Body of pancreas (tissue), 4 donors: ENCODE measurements around the gene BCL11B. TPM values are rescaled to one million over a fixed set of nuclear protein-coding genes. Genes with fewer than 3 reads are reported as not detected.

Experiments
- ATAC-seq: fragments of 150-250 bp; one replicate; pipeline ENCODE4 v1.9.1; 2016
- DNase-seq, 4 donors: peaks; one replicate each; pipeline ENCODE4 v3.0.0-alpha.2; 2019
- H3K27ac ChIP-seq, 4 donors: fragments of 200-600 bp; sonication (generic); 1 replicate in 3 of 4; 2 replicates in 1 of 4; pipeline versions ENCODE4 v1.5.1 to v1.6.1; 2016 to 2019; ENCODE audit warnings: mild to moderate bottlenecking in 1 of 4, mixed read lengths in 1 of 4, moderate library complexity in 1 of 4
- H3K27me3 ChIP-seq, 2 donors: fragments of 200-600 bp; sonication (generic); one replicate each; pipeline ENCODE4 v1.6.0; 2016; ENCODE audit warnings: mild to moderate bottlenecking in 1 of 2
- H3K36me3 ChIP-seq, 2 donors: fragments of 200-600 bp; sonication (generic); replicated peaks in 1 of 2; 2 replicates each; pipeline ENCODE4 v1.5.1; 2016; ENCODE audit warnings: low read depth in 2 of 2; ENCODE audit not compliant: insufficient read depth in 1 of 2
- H3K4me1 ChIP-seq: fragments of 200-600 bp; sonication (generic); one replicate; pipeline ENCODE4 v1.6.0; 2016
- H3K4me3 ChIP-seq, 2 donors: fragments of 200-600 bp; sonication (generic); 1 replicate in 1 of 2; 2 replicates in 1 of 2; pipeline ENCODE4 v1.5.1; 2016 to 2019
- H3K9me3 ChIP-seq, 3 donors: fragments of 200-600 bp; sonication (generic); 1 replicate in 2 of 3; 2 replicates in 1 of 3; pipeline ENCODE4 v1.5.1; 2016
- CTCF ChIP-seq, 7 experiments: fragments of 450-650 bp in 4 of 7; fragments of 200-600 bp in 3 of 7; sonication (generic) in 3 of 7; IDR thresholded peaks; one replicate each; pipeline ENCODE4 v1.5.1; 2016 to 2019; ENCODE audit warnings: antibody characterized with exemption in 7 of 7
- POLR2A ChIP-seq, 3 donors: fragments of 450-650 bp; IDR thresholded peaks; one replicate each; pipeline ENCODE4 v1.6.1; 2016; ENCODE audit warnings: antibody characterized with exemption in 3 of 3, mild to moderate bottlenecking in 2 of 3
- WGBS, 2 donors: methylation state at CpG; one replicate each; pipeline ENCODE4 v1.1.5; 2017; 5-methylcytosine and 5-hydroxymethylcytosine counted together
- intact Hi-C: fragments of 100-400 bp; cut with DNase I; formaldehyde crosslinking; loops from one replicate; pipeline ENCODE4 v1.15.1; 2023
- total RNA-seq, 2 donors: library from RNA; depleted of rRNA; stranded (reverse); fragments of >200 nt; gene quantifications; one replicate each; pipeline ENCODE4 v1.1.0, GENCODE V29; 2016

The BCL11B gene
- total RNA-seq, 2 donors from 2014 or later: 0.78 TPM; not detected in 1

DNA sequence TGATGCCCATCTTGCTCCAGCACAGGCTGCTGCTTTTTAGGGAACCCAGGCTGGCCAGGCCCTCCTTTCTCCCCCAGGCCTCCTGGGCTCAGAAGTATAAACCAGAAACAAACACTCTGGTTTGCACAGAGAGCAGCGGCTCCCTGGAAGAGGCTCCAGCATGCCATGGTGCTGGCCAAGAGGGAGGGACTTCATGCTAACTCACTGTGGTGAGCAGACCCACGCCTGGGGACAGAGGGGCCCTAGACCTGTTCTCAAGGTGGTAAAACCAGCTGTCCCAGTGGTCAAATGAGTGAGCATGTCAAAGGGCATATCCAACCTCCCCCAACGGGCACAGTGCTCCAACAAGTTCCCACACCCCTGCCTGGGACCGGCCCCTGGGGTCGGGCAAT, 15.5 kb downstream of the BCL11B start:
- no peak for ATAC-seq
- TF ChIP-seq POLR2A (IDR thresholded peaks at IDR 0.05) (no peak), CTCF (IDR thresholded peaks at IDR 0.05) (no peak)
- no peak for DNase-seq
- Histone ChIP-seq H3K4me3 (no peak overlapping the region), H3K27ac (no peak overlapping the region), H3K27me3 (no peaks in the 10 kb centered on the region), H3K4me1 (no peaks in the 10 kb centered on the region), H3K9me3 (no peaks in the 10 kb centered on the region), H3K36me3 (no peaks in the 10 kb centered on the region)
- intact Hi-C loops: no loop called here
- 55% methylated on average over 5 of the region's 5 CpGs; no CpG with 5 or more reads in 1 of the 2 donors for WGBS, 2 donors

DNA sequence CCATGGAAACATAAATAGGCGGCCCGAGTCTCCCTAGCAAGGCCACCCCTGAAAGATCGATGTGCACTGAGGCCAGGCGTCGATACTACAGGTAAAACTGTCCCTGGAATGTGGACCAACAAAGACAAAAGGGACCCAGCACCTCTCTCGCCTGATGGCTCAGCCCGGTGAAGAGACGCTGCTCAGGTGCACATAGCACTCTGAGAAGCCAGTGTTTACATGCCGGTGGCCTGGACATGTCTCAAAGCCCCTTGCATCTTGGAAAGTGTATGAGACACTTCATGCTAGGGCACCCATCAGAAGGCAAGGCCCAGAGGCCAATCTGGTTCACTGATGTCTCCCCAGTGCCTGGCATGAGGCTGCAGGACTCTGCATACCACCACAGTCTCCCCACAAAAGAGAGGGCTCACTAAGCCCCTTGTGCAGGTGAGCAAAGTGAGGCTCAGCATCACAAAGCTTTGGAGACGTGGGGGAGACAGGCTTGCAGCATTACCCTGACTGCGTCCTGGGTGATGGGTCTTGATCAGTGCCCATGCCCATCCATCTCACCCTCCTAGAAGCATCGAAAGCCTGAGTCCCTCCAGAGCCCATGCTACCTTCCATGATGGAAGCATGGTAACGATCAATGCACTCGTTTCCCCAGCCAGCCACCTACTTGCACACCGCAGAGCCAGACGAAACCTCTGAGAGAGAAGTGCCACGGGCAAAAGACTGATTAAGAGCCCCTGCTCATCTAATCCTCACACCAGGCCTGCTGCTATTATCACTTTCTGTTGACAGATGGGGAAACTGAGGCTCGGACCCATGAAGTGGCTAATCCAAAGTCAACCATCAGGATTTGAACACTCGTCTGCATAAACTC, 16.1 kb downstream of the BCL11B start:
- no peaks in the 10 kb centered on the region for H3K36me3 ChIP-seq
- intact Hi-C loops: no loop called here
- TF ChIP-seq CTCF (IDR thresholded peaks at IDR 0.05) (no peak), POLR2A (IDR thresholded peaks at IDR 0.05) (no peak)
- 64% methylated on average over 14 to 19 of the region's 19 CpGs for WGBS, 2 donors
- no peak for DNase-seq
- ATAC-seq: no peak
- H3K4me3 ChIP-seq: no peak overlapping the region
- no peak overlapping the region for H3K27ac ChIP-seq
- H3K27me3 ChIP-seq: no peaks in the 10 kb centered on the region
- H3K4me1 ChIP-seq: no peaks in the 10 kb centered on the region
- H3K9me3 ChIP-seq: no peaks in the 10 kb centered on the region

DNA sequence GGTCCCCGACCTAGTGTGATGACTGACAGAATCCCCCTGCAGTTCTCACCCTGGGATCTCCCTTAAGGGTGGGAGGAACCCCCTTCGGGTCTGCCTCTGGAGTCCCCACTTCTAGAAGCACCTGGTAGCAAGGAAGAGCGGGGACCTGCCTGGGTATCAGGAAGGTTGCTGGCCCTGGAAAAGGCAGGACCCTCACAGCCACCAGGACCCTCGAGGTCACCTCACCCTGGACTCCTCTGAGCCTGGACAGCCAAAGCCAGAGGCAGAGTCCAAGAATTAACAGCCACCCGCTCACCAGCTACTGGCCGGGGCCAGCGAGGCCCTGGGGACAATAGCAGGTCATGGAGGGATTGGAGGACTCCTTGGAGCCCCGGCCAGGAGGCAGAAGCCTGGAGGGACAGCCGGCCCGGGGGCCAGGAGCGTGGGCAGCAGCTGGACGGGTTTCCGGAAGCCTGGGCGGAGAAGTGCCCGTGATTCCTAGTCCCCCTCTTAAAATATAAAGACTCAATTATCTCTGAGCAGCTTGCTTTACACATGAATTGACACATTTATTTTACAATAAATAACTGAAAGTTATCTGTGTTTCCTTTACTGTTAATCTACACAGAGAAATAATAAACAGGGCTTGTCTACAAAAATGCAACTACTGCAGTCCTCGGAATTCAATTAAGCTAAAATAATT, 17.5 kb downstream of the BCL11B start:
- Histone ChIP-seq H3K4me1 (no peaks in the 10 kb centered on the region), H3K4me3 (no peak overlapping the region), H3K9me3 (no peaks in the 10 kb centered on the region), H3K27ac (no peak overlapping the region), H3K27me3 (no peaks in the 10 kb centered on the region), H3K36me3 (no peaks in the 10 kb centered on the region)
- intact Hi-C loops: no loop called here
- DNase-seq (no peak), ATAC-seq (no peak)
- no peak for TF ChIP-seq CTCF (IDR thresholded peaks at IDR 0.05)
- TF ChIP-seq POLR2A (IDR thresholded peaks at IDR 0.05): no peak
- WGBS, 2 donors: 68 to 70% methylated on average over 12 to 16 of the region's 16 CpGs

- Histone ChIP-seq H3K36me3 (no peaks in the 10 kb centered on the region), H3K4me1 (no peaks in the 10 kb centered on the region), H3K27ac (no peak overlapping the region), H3K4me3 (no peak overlapping the region), H3K9me3 (no peaks in the 10 kb centered on the region), H3K27me3 (no peaks in the 10 kb centered on the region)
- 64 to 73% methylated on average over 3 to 7 of the region's 7 CpGs for WGBS, 2 donors
- DNase-seq (no peak), ATAC-seq (no peak)
- no peak for TF ChIP-seq CTCF (IDR thresholded peaks at IDR 0.05)
- TF ChIP-seq POLR2A (IDR thresholded peaks at IDR 0.05): no peak
- intact Hi-C loops: no loop called here
Observed at GRCh38 chr14:99253890-99254289, 18.1 kb downstream of the BCL11B start.
